ENCODE results near the gene XPNPEP2.

DNA sequence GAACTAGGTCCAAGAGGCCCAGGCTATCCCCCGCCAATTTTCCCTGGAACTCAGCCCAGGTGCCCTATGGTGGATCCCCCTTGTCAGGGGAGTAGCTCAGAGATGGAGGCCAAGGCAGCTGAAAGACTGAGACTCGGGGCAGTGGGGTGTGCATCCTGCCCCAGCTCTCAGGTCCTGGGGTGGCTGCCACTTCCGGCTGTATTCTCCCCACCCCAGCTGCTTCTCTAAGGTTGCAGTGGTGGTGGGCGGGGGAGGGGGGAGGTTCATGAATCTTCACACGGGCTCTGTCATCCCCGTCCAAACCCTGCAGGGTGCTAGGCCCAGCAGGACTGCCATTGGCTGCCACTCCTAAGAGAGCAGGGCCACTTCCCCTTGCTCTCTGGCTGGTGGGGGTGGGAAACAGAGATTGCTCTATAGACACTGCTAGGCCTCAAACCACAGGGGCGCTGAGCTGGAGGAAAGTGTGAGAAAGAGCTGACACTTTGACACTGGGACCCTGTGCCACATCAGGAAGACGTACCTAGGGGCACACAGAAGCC, 42.4 kb downstream of the XPNPEP2 start:
- TF ChIP-seq, protein P1, sequence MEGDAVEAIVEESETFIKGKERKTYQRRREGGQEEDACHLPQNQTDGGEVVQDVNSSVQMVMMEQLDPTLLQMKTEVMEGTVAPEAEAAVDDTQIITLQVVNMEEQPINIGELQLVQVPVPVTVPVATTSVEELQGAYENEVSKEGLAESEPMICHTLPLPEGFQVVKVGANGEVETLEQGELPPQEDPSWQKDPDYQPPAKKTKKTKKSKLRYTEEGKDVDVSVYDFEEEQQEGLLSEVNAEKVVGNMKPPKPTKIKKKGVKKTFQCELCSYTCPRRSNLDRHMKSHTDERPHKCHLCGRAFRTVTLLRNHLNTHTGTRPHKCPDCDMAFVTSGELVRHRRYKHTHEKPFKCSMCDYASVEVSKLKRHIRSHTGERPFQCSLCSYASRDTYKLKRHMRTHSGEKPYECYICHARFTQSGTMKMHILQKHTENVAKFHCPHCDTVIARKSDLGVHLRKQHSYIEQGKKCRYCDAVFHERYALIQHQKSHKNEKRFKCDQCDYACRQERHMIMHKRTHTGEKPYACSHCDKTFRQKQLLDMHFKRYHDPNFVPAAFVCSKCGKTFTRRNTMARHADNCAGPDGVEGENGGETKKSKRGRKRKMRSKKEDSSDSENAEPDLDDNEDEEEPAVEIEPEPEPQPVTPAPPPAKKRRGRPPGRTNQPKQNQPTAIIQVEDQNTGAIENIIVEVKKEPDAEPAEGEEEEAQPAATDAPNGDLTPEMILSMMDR (conservative IDR thresholded peaks at IDR 0.05), result no peak
- TF ChIP-seq EZH2 (IDR thresholded peaks at IDR 0.05; ENCODE audit: low read depth), result no peak
